K562 (cell line): Measurements from ENCODE around the gene DYNC1H1. TPM values are rescaled to one million over a fixed set of nuclear protein-coding genes. Genes with fewer than 3 reads are reported as not detected.

Experiments
- CBFA2T2 ChIP-seq: fragments of 450-650 bp; conservative IDR thresholded peaks from 2 replicates; pipeline ENCODE4 v1.6.1; 2017; ENCODE audit warnings: mild to moderate bottlenecking
- EP300 ChIP-seq: IDR thresholded peaks from 2 replicates; pipeline ENCODE4 v1.6.1; 2012; ENCODE audit warnings: low read length, improper control_type of control experiment
- NRF1 ChIP-seq, 2 experiments: fragments of 450-650 bp; IDR thresholded peaks in 1 of 2; conservative IDR thresholded peaks in 1 of 2; 2 replicates each; pipeline ENCODE4 v1.6.1; 2014; ENCODE audit warnings: mild to moderate bottlenecking in 2 of 2
- PCBP2 ChIP-seq: fragments of 200-400 bp; formaldehyde crosslinking; IDR thresholded peaks from 2 replicates; pipeline ENCODE4 v1.6.1; 2018; ENCODE audit warnings: low read length, low read depth, mild to moderate bottlenecking, moderate library complexity; ENCODE audit not compliant: poor library complexity, severe bottlenecking
- TEAD4 ChIP-seq, 2 experiments: sonication (generic) in 1 of 2; formaldehyde crosslinking in 1 of 2; IDR thresholded peaks; 2 replicates each; pipeline versions ENCODE4 v1.6.1 to v1.8.0; 2012 to 2022; ENCODE audit warnings: borderline replicate concordance in 1 of 2, inconsistent platforms in 1 of 2, low read length in 1 of 2, mild to moderate bottlenecking in 1 of 2, missing genetic modification reagents in 1 of 2
- ZKSCAN8 ChIP-seq: fragments of 200-800 bp; sonication (Bioruptor generic); IDR thresholded peaks from 2 replicates; pipeline ENCODE4 v1.6.1; 2016; ENCODE audit warnings: missing genetic modification characterization, missing compliant biosample characterization
- polyA plus RNA-seq, 8 experiments: library from polyadenylated mRNA; depleted of rRNA in 4 of 8; stranded (reverse) in 5 of 8; unstranded in 3 of 8; fragments of >200 nt; fragmentation: Nextera tagmentation in 2 of 8; fragmentation: Illumina TruSeq in 1 of 8; extraction: Ambion mirVana in 2 of 8; extraction: Trizol in 1 of 8; gene quantifications; 2 replicates each; pipeline versions ENCODE4 v1.2.1 to v1.2.3, GENCODE V29; 2011 to 2014; ENCODE audit warnings: inconsistent platforms in 1 of 8, missing spikeins in 1 of 8
- total RNA-seq, 7 experiments: library from RNA; depleted of rRNA in 6 of 7; stranded (reverse); fragments of >200 nt in 6 of 7; fragmentation: Illumina TruSeq in 2 of 7; extraction: Trizol in 2 of 7; gene quantifications; 2 replicates each; pipeline versions ENCODE4 v1.2.1 to v1.2.3, GENCODE V29; 2011 to 2021; ENCODE audit warnings: low replicate concordance in 1 of 7
- TF ChIP-seq, protein P1 (sequence below): fragments of 250-450 bp; sonication (Bioruptor Pico); IDR thresholded peaks from 2 replicates; pipeline ENCODE4 v1.5.1; 2021; ENCODE audit warnings: mild to moderate bottlenecking
- TF ChIP-seq, protein P2 (sequence below): sonication (generic); formaldehyde crosslinking; IDR thresholded peaks from 2 replicates; pipeline ENCODE4 v1.9.0; 2022; ENCODE audit warnings: mild to moderate bottlenecking, missing genetic modification reagents
- TF ChIP-seq, protein P3 (sequence below): fragments of 200-600 bp; sonication (generic); IDR thresholded peaks from one replicate; pipeline ENCODE4 v1.6.1; 2012; ENCODE audit warnings: mild to moderate bottlenecking, low read depth, low read length, inconsistent platforms
- TF ChIP-seq, protein P4 (sequence below): sonication (generic); IDR thresholded peaks from 2 replicates; pipeline ENCODE4 v1.6.1; 2016
- TF ChIP-seq, protein P5 (sequence below): fragments of 200-800 bp; sonication (Bioruptor generic); IDR thresholded peaks from 2 replicates; pipeline ENCODE4 v1.6.1; 2017; ENCODE audit warnings: missing genetic modification characterization, missing compliant biosample characterization

DYNC1H1 gene
- total and polyA plus RNA-seq, 9 of the 15 experiments (the other 6 are each of a cell fraction or from before 2014, with no cell fraction given) = 31.9 to 335 (median 115) TPM

DNA sequence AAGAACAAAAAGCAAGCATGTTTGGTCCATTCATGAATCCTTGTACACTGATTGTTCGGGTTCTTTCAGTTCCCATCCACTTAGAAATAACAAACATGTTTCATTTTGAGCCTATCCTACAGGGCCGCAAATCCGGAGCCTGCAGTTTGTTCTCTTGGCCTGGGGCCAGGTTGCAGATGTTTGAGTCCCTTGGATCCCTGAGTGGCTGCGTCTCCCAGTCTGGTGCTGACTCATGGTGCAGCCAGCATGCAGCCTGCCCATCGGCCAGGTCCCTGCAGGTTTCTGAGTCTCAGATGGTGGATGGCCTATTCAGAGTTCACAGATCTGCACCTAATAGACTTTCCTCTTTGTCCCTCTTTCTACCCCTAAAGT lies 1.9 kb upstream of the DYNC1H1 start (continued):
- TF ChIP-seq, protein P1, sequence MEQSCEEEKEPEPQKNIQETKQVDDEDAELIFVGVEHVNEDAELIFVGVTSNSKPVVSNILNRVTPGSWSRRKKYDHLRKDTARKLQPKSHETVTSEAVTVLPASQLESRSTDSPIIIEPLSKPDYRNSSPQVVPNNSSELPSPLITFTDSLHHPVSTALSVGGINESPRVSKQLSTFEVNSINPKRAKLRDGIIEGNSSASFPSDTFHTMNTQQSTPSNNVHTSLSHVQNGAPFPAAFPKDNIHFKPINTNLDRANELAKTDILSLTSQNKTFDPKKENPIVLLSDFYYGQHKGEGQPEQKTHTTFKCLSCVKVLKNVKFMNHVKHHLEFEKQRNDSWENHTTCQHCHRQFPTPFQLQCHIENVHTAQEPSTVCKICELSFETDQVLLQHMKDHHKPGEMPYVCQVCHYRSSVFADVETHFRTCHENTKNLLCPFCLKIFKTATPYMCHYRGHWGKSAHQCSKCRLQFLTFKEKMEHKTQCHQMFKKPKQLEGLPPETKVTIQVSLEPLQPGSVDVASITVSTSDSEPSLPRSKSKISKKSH (CRISPR knock-in tag) = no peak
- TF ChIP-seq, protein P2, sequence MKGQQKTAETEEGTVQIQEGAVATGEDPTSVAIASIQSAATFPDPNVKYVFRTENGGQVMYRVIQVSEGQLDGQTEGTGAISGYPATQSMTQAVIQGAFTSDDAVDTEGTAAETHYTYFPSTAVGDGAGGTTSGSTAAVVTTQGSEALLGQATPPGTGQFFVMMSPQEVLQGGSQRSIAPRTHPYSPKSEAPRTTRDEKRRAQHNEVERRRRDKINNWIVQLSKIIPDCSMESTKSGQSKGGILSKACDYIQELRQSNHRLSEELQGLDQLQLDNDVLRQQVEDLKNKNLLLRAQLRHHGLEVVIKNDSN (CRISPR knock-in tag) = no peak
- TF ChIP-seq PCBP2 (no peak), TEAD4 (IDR thresholded peaks at IDR 0.05; ENCODE audit: low read length) (no peak), TEAD4 (CRISPR knock-in tag; IDR thresholded peaks at IDR 0.05; ENCODE audit: borderline replicate concordance) (no peak), CBFA2T2 (no peak), EP300 (peak; percentile 32; the same call in 1 of the 2 replicates), ZKSCAN8 (no peak), NRF1 (conservative IDR thresholded peaks at IDR 0.05 in 1 of 2, IDR thresholded peaks at IDR 0.05 in 1 of 2) (peak in 1 of 2 experiments; percentile 23; a peak in 1 of 4 replicates)
- TF ChIP-seq, protein P3, sequence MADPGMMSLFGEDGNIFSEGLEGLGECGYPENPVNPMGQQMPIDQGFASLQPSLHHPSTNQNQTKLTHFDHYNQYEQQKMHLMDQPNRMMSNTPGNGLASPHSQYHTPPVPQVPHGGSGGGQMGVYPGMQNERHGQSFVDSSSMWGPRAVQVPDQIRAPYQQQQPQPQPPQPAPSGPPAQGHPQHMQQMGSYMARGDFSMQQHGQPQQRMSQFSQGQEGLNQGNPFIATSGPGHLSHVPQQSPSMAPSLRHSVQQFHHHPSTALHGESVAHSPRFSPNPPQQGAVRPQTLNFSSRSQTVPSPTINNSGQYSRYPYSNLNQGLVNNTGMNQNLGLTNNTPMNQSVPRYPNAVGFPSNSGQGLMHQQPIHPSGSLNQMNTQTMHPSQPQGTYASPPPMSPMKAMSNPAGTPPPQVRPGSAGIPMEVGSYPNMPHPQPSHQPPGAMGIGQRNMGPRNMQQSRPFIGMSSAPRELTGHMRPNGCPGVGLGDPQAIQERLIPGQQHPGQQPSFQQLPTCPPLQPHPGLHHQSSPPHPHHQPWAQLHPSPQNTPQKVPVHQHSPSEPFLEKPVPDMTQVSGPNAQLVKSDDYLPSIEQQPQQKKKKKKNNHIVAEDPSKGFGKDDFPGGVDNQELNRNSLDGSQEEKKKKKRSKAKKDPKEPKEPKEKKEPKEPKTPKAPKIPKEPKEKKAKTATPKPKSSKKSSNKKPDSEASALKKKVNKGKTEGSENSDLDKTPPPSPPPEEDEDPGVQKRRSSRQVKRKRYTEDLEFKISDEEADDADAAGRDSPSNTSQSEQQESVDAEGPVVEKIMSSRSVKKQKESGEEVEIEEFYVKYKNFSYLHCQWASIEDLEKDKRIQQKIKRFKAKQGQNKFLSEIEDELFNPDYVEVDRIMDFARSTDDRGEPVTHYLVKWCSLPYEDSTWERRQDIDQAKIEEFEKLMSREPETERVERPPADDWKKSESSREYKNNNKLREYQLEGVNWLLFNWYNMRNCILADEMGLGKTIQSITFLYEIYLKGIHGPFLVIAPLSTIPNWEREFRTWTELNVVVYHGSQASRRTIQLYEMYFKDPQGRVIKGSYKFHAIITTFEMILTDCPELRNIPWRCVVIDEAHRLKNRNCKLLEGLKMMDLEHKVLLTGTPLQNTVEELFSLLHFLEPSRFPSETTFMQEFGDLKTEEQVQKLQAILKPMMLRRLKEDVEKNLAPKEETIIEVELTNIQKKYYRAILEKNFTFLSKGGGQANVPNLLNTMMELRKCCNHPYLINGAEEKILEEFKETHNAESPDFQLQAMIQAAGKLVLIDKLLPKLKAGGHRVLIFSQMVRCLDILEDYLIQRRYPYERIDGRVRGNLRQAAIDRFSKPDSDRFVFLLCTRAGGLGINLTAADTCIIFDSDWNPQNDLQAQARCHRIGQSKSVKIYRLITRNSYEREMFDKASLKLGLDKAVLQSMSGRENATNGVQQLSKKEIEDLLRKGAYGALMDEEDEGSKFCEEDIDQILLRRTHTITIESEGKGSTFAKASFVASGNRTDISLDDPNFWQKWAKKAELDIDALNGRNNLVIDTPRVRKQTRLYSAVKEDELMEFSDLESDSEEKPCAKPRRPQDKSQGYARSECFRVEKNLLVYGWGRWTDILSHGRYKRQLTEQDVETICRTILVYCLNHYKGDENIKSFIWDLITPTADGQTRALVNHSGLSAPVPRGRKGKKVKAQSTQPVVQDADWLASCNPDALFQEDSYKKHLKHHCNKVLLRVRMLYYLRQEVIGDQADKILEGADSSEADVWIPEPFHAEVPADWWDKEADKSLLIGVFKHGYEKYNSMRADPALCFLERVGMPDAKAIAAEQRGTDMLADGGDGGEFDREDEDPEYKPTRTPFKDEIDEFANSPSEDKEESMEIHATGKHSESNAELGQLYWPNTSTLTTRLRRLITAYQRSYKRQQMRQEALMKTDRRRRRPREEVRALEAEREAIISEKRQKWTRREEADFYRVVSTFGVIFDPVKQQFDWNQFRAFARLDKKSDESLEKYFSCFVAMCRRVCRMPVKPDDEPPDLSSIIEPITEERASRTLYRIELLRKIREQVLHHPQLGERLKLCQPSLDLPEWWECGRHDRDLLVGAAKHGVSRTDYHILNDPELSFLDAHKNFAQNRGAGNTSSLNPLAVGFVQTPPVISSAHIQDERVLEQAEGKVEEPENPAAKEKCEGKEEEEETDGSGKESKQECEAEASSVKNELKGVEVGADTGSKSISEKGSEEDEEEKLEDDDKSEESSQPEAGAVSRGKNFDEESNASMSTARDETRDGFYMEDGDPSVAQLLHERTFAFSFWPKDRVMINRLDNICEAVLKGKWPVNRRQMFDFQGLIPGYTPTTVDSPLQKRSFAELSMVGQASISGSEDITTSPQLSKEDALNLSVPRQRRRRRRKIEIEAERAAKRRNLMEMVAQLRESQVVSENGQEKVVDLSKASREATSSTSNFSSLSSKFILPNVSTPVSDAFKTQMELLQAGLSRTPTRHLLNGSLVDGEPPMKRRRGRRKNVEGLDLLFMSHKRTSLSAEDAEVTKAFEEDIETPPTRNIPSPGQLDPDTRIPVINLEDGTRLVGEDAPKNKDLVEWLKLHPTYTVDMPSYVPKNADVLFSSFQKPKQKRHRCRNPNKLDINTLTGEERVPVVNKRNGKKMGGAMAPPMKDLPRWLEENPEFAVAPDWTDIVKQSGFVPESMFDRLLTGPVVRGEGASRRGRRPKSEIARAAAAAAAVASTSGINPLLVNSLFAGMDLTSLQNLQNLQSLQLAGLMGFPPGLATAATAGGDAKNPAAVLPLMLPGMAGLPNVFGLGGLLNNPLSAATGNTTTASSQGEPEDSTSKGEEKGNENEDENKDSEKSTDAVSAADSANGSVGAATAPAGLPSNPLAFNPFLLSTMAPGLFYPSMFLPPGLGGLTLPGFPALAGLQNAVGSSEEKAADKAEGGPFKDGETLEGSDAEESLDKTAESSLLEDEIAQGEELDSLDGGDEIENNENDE = no peak
- TF ChIP-seq, protein P4, sequence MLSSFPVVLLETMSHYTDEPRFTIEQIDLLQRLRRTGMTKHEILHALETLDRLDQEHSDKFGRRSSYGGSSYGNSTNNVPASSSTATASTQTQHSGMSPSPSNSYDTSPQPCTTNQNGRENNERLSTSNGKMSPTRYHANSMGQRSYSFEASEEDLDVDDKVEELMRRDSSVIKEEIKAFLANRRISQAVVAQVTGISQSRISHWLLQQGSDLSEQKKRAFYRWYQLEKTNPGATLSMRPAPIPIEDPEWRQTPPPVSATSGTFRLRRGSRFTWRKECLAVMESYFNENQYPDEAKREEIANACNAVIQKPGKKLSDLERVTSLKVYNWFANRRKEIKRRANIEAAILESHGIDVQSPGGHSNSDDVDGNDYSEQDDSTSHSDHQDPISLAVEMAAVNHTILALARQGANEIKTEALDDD = no peak
- TF ChIP-seq, protein P5, sequence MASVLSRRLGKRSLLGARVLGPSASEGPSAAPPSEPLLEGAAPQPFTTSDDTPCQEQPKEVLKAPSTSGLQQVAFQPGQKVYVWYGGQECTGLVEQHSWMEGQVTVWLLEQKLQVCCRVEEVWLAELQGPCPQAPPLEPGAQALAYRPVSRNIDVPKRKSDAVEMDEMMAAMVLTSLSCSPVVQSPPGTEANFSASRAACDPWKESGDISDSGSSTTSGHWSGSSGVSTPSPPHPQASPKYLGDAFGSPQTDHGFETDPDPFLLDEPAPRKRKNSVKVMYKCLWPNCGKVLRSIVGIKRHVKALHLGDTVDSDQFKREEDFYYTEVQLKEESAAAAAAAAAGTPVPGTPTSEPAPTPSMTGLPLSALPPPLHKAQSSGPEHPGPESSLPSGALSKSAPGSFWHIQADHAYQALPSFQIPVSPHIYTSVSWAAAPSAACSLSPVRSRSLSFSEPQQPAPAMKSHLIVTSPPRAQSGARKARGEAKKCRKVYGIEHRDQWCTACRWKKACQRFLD = no peak
